Transverse colon (tissue), 4 donors: Measurements from ENCODE around the gene SLU7.

Experiments used
- EP300 ChIP-seq: sonication (generic); formaldehyde crosslinking; IDR thresholded peaks from one replicate; pipeline ENCODE4 v1.6.1; 2017; ENCODE audit warnings: antibody characterized with exemption, low read depth
- POLR2A ChIP-seq: fragments of 450-650 bp; IDR thresholded peaks from one replicate; pipeline ENCODE4 v1.6.1; 2016; ENCODE audit warnings: antibody characterized with exemption, mild to moderate bottlenecking, moderate library complexity
- POLR2AphosphoS5 ChIP-seq, 3 donors: sonication (generic); formaldehyde crosslinking; IDR thresholded peaks; one replicate each; pipeline ENCODE4 v1.6.1; 2016; ENCODE audit warnings: antibody characterized with exemption in 3 of 3
- TF ChIP-seq, protein P1 (sequence below), 5 experiments: fragments of 200-600 bp in 3 of 5; fragments of 450-650 bp in 2 of 5; sonication (generic) in 3 of 5; IDR thresholded peaks; 1 replicate in 2 of 5; 2 replicates in 3 of 5; pipeline ENCODE4 v1.5.1; 2016 to 2017; ENCODE audit warnings: antibody characterized with exemption in 5 of 5, inconsistent platforms in 3 of 5, mild to moderate bottlenecking in 2 of 5, moderate library complexity in 1 of 5

DNA sequence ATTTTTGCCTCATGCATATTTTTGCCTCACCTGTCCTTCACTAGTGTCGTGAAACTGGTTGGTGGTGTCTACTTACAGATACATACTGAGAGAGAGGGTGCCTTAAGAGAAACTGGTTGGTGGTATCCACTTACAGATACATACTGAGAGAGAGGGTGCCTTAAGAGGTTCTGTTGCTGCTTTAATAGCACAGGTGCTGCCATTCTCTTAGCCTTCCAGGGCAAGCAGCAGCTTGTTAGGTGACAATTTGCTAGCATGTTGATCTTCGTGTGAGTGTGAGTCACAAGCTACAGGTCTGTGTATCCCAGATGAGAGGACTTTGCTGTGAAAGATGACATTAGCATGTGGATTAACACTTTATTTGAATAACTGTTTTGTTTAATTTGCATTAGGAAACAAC, 4.2 kb upstream of the SLU7 start:
- no peak for TF ChIP-seq POLR2A
- TF ChIP-seq, protein P1, sequence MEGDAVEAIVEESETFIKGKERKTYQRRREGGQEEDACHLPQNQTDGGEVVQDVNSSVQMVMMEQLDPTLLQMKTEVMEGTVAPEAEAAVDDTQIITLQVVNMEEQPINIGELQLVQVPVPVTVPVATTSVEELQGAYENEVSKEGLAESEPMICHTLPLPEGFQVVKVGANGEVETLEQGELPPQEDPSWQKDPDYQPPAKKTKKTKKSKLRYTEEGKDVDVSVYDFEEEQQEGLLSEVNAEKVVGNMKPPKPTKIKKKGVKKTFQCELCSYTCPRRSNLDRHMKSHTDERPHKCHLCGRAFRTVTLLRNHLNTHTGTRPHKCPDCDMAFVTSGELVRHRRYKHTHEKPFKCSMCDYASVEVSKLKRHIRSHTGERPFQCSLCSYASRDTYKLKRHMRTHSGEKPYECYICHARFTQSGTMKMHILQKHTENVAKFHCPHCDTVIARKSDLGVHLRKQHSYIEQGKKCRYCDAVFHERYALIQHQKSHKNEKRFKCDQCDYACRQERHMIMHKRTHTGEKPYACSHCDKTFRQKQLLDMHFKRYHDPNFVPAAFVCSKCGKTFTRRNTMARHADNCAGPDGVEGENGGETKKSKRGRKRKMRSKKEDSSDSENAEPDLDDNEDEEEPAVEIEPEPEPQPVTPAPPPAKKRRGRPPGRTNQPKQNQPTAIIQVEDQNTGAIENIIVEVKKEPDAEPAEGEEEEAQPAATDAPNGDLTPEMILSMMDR (IDR thresholded peaks at IDR 0.05), result no peak
- no peak for TF ChIP-seq EP300
- TF ChIP-seq POLR2AphosphoS5 (IDR thresholded peaks at IDR 0.05), result no peak
